Fibroblast of skin of right quadriceps (primary cell): Measurements from ENCODE around the gene MED23.
"Not testable (repeated sequence)": the region's sequence is repeated elsewhere in the genome, so short reads cannot be mapped to it uniquely, and the experiment has no call there.

Source experiments
- DNase-seq: peaks from one replicate; pipeline ENCODE4 v3.0.0-alpha.2; 2013

MED23 gene

GRCh38 chr6:131574133-131574532 lies 53.9 kb downstream of the MED23 start:
- no peak for DNase-seq

GRCh38 chr6:131572686-131573415 lies 55.2 kb downstream of the MED23 start, which contains the start of gene ARG1:
ARG1 (plus strand) TSS chr6:131573226; CDS start chr6:131573283, 57 bp downstream.
- DNase-seq, result no peak

GRCh38 chr6:131568726-131569125 lies 59.3 kb downstream of the MED23 start:
- no peak for DNase-seq

GRCh38 chr6:131565056-131565455 lies 63.0 kb downstream of the MED23 start:
- no peak for DNase-seq

GRCh38 chr6:131561925-131562707 lies 65.9 kb downstream of the MED23 start:
- DNase-seq, result no peak

GRCh38 chr6:131558922-131559321 lies 69.1 kb downstream of the MED23 start:
- no peak for DNase-seq

GRCh38 chr6:131555992-131556391 lies 72.0 kb downstream of the MED23 start:
- no peak for DNase-seq

GRCh38 chr6:131552572-131552971 lies 75.5 kb downstream of the MED23 start:
- no peak for DNase-seq

GRCh38 chr6:131551902-131552301 lies 76.1 kb downstream of the MED23 start:
- DNase-seq, result no peak

- no peak for DNase-seq
Measured at GRCh38 chr6:131549811-131550210, 78.2 kb downstream of the MED23 start.

GRCh38 chr6:131548441-131548840 lies 79.6 kb downstream of the MED23 start:
- DNase-seq, result no peak

GRCh38 chr6:131547488-131547887 lies 80.6 kb downstream of the MED23 start:
- no peak for DNase-seq

- no peak for DNase-seq
Measured at GRCh38 chr6:131545317-131545716, 82.7 kb downstream of the MED23 start.

GRCh38 chr6:131538615-131539014 lies 89.4 kb downstream of the MED23 start:
- not testable (repeated sequence) for DNase-seq

- DNase-seq, result no peak
Measured at GRCh38 chr6:131532580-131533039, 95.4 kb downstream of the MED23 start.

- not testable (repeated sequence) for DNase-seq
Measured at GRCh38 chr6:131531681-131532080, 96.4 kb downstream of the MED23 start.

- DNase-seq, result not testable (repeated sequence)
Measured at GRCh38 chr6:131530936-131531335, 97.1 kb downstream of the MED23 start.

- DNase-seq, result no peak
Measured at GRCh38 chr6:131524695-131525336, 103.2 kb downstream of the MED23 start.

- DNase-seq, result no peak
Measured at GRCh38 chr6:131523988-131524673, 103.9 kb downstream of the MED23 start.
